ENCODE data around the gene BTBD16.

DNA sequence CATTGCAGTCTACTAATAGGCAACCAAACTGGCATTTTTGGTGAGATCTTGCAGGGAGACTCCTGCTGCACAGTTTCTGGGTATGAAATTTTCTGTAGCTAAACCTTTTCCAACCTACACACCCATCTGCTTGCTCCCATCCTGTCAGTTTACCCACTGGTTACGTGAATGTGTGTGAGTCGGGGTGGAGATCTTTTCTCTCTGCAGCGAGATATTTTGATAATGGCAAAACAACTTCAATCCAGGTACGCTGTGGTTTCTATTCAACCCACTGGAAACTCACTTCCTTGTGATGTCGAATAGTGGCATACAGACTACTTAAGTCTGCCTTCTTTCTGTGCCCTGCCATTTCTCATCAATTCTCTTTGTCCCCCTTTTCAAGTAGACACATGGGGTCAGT, 107.9 kb downstream of the BTBD16 start:
- no peak for TF ChIP-seq GATA3 (IDR thresholded peaks at IDR 0.05; ENCODE audit: low read depth, low read length)
- TF ChIP-seq GATA2 (IDR thresholded peaks at IDR 0.05; ENCODE audit: low read depth, low read length) = no peak

Measured in SH-SY5Y (cell line).